GM21528 (cell line): ENCODE measurements around the gene IFT122.
A peak's percentile ranks its signal among the peaks of the same experiment; 100 is the strongest.

Experiments
- ATAC-seq: cut with Tn5 transposase; IDR thresholded peaks from one replicate; pipeline ENCODE4 v1.9.1; 2021; ENCODE audit warnings: mild to moderate bottlenecking, moderate library complexity; ENCODE audit not compliant: unreplicated experiment, low FRiP score

IFT122 gene

GRCh38 chr3:129433565-129433964 is 6.5 kb upstream of the IFT122 start:
- ATAC-seq = no peak

- ATAC-seq = no peak
These were observed 5.9 kb upstream of the IFT122 start for GRCh38 chr3:129434140-129434539.

- ATAC-seq = no peak
These were observed 4.7 kb upstream of the IFT122 start for GRCh38 chr3:129435367-129435766.

GRCh38 chr3:129439226-129439816 is 703 bp upstream of the IFT122 start:
- ATAC-seq = peak; percentile 34

GRCh38 chr3:129440618-129441190 is 680 bp downstream of the IFT122 start:
- no peak for ATAC-seq

GRCh38 chr3:129441215-129441614 is 1.2 kb downstream of the IFT122 start:
- ATAC-seq = no peak

- ATAC-seq = no peak
These were observed 1.8 kb downstream of the IFT122 start for GRCh38 chr3:129441782-129442181.

- ATAC-seq = no peak
These were observed 2.5 kb downstream of the IFT122 start for GRCh38 chr3:129442486-129442885.

- no peak for ATAC-seq
These were observed 2.9 kb downstream of the IFT122 start for GRCh38 chr3:129442947-129443346.

- no peak for ATAC-seq
These were observed 5.4 kb downstream of the IFT122 start for GRCh38 chr3:129445471-129445870.

- ATAC-seq = no peak
These were observed 6.9 kb downstream of the IFT122 start for GRCh38 chr3:129446926-129447325.

GRCh38 chr3:129448186-129448895 is 8.3 kb downstream of the IFT122 start:
- no peak for ATAC-seq

GRCh38 chr3:129449279-129450115 is 9.5 kb downstream of the IFT122 start:
- no peak for ATAC-seq

GRCh38 chr3:129453732-129454131 is 13.7 kb downstream of the IFT122 start:
- ATAC-seq = no peak

- ATAC-seq = no peak
These were observed 20.1 kb downstream of the IFT122 start for GRCh38 chr3:129460155-129460554.

- no peak for ATAC-seq
These were observed 20.5 kb downstream of the IFT122 start for GRCh38 chr3:129460572-129460971.

GRCh38 chr3:129461022-129461421 is 21.0 kb downstream of the IFT122 start:
- no peak for ATAC-seq

GRCh38 chr3:129461461-129462146 is 21.6 kb downstream of the IFT122 start:
- no peak for ATAC-seq

- no peak for ATAC-seq
These were observed 22.4 kb downstream of the IFT122 start for GRCh38 chr3:129462361-129462968.

- ATAC-seq = no peak
These were observed 23.1 kb downstream of the IFT122 start for GRCh38 chr3:129463094-129463493.
